Astrocyte (in vitro differentiated cells and primary cell): Measurements from ENCODE around the gene PXDN. TPM values are rescaled to one million over a fixed set of nuclear protein-coding genes. Genes with fewer than 3 reads are reported as not detected.

ENCODE experiments used
- DNase-seq: peaks from one replicate; pipeline ENCODE4 v3.0.0-alpha.2; 2010; ENCODE audit warnings: low read depth
- FAIRE-seq: peaks from 2 replicates; lab custom pipeline; 2011; peaks lifted over from hg19 to GRCh38; lab: Jason Lieb, UNC
- H2AFZ ChIP-seq: 2 replicates; pipeline ENCODE4 v1.6.0; 2012; ENCODE audit warnings: low read depth, low read length, inconsistent platforms
- H3K27ac ChIP-seq: 2 replicates; pipeline ENCODE4 v1.5.1; 2011; ENCODE audit warnings: low read depth, low read length, inconsistent platforms
- H3K27me3 ChIP-seq: 2 replicates; pipeline ENCODE4 v1.6.0; 2011; ENCODE audit warnings: low read length, inconsistent platforms; ENCODE audit not compliant: insufficient read depth
- H3K36me3 ChIP-seq: 2 replicates; pipeline ENCODE4 v1.5.1; 2011; ENCODE audit warnings: low read length, inconsistent platforms; ENCODE audit not compliant: insufficient read depth
- H3K4me1 ChIP-seq: 2 replicates; pipeline ENCODE4 v1.5.1; 2011; ENCODE audit warnings: low read length, inconsistent platforms; ENCODE audit not compliant: insufficient read depth
- H3K4me2 ChIP-seq: 2 replicates; pipeline ENCODE4 v1.6.0; 2012; ENCODE audit warnings: low read length, inconsistent platforms
- H3K4me3 ChIP-seq: 2 replicates; pipeline ENCODE4 v1.5.1; 2011; ENCODE audit warnings: low read depth, mild to moderate bottlenecking, low read length, inconsistent platforms; ENCODE audit not compliant: insufficient read depth
- H3K79me2 ChIP-seq: 2 replicates; pipeline ENCODE4 v1.6.0; 2012; ENCODE audit warnings: mild to moderate bottlenecking, low read length, inconsistent platforms; ENCODE audit not compliant: insufficient read depth
- H3K9ac ChIP-seq: 2 replicates; pipeline ENCODE4 v1.6.0; 2012; ENCODE audit warnings: mild to moderate bottlenecking, low read length, inconsistent platforms
- H3K9me3 ChIP-seq: 2 replicates; pipeline ENCODE4 v1.5.1; 2012; ENCODE audit warnings: low read depth, mild to moderate bottlenecking, low read length, inconsistent platforms; ENCODE audit not compliant: insufficient read depth
- H4K20me1 ChIP-seq: 2 replicates; pipeline ENCODE4 v1.6.0; 2012; ENCODE audit warnings: low read length, inconsistent platforms; ENCODE audit not compliant: insufficient read depth
- H3K27ac Mint-ChIP-seq: one replicate; pipeline ENCODE4 v1.8.0; 2021; ENCODE audit warnings: mild to moderate bottlenecking, mixed read lengths; ENCODE audit not compliant: unreplicated experiment
- H3K27me3 Mint-ChIP-seq: one replicate; pipeline ENCODE4 v1.8.0; 2021; ENCODE audit warnings: low read depth, mixed read lengths; ENCODE audit not compliant: unreplicated experiment
- H3K36me3 Mint-ChIP-seq: one replicate; pipeline ENCODE4 v1.8.0; 2021; ENCODE audit warnings: low read depth, mixed read lengths; ENCODE audit not compliant: unreplicated experiment
- H3K4me1 Mint-ChIP-seq: one replicate; pipeline ENCODE4 v1.8.0; 2021; ENCODE audit warnings: low read depth, mixed read lengths; ENCODE audit not compliant: unreplicated experiment
- H3K4me3 Mint-ChIP-seq: one replicate; pipeline ENCODE4 v1.8.0; 2021; ENCODE audit warnings: mild to moderate bottlenecking, moderate library complexity, mixed read lengths; ENCODE audit not compliant: unreplicated experiment
- H3K9me3 Mint-ChIP-seq: one replicate; pipeline ENCODE4 v1.8.0; 2021; ENCODE audit warnings: mild to moderate bottlenecking, mixed read lengths; ENCODE audit not compliant: unreplicated experiment
- CTCF ChIP-seq: IDR thresholded peaks from 2 replicates; pipeline ENCODE4 v1.5.1; 2011; ENCODE audit warnings: low read depth, mild to moderate bottlenecking, inconsistent platforms, low read length, moderate library complexity; ENCODE audit not compliant: insufficient read depth
- total RNA-seq: library from RNA; stranded (reverse); gene quantifications from 2 replicates; pipeline ENCODE4 v1.2.1, GENCODE V29; 2021

The PXDN gene
- total RNA-seq, 1 donor from 2014 or later = 417 TPM

DNA sequence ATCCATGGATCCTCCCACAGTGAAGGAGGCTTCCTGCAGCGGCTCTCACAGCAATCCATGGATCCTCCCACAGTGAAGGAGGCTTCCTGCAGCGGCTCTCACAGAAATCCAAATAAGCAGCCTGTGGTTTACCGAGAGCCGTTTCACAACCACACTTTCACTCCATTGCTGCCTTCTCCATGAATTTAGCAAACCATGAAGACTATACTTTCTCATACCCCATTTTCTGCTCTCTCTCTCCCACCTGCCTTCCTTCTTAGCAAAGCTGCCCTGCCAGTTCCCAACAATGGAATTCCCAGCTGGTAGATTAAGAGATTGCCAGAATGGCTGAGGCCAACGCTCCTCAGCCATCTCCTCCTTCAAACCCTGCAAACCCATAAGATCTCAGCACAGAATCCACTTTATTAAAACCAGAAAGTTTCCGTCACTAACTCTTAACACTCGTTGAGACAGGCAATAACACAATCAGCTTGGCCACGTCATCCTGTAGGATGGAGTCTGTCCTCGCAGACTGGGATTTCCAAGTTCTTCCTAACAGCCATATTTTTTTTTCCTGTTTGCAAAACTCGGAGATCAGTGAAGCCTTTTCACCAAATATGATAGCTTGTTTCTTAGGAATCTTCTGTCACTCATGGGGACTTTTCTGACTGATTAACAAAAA lies 162.2 kb downstream of the PXDN start:
- H3K27ac Mint-ChIP-seq = peak overlapping the region; percentile 53
- peaks cover 6% of the 10 kb centered on the region for H3K36me3 Mint-ChIP-seq
- Histone ChIP-seq H3K9me3 (no peaks in the 10 kb centered on the region), H3K36me3 (no peaks in the 10 kb centered on the region), H3K79me2 (no peaks in the 10 kb centered on the region), H2AFZ (no peak overlapping the region), H3K4me1 (peaks cover 17% of the 10 kb centered on the region), H4K20me1 (no peaks in the 10 kb centered on the region), H3K27me3 (no peaks in the 10 kb centered on the region), H3K4me2 (peak overlapping the region; percentile 35), H3K27ac (no peak overlapping the region), H3K9ac (no peak overlapping the region), H3K4me3 (no peak overlapping the region)
- no peak overlapping the region for H3K4me3 Mint-ChIP-seq
- peak; percentile 58 for FAIRE-seq
- no peak for DNase-seq
- H3K9me3 Mint-ChIP-seq = peaks cover 4% of the 10 kb centered on the region
- H3K4me1 Mint-ChIP-seq = peaks cover 8% of the 10 kb centered on the region
- TF ChIP-seq CTCF = no peak
- peaks cover 17% of the 10 kb centered on the region for H3K27me3 Mint-ChIP-seq
